Measurements from ENCODE around the gene DNAJB6. TPM values are rescaled to one million over a fixed set of nuclear protein-coding genes. Genes with fewer than 3 reads are reported as not detected.

The DNAJB6 gene
- total and polyA plus RNA-seq, 5 donors from 2014 or later: 115 to 250 (median 121) TPM

- Histone ChIP-seq H3K4me3 (ENCODE audit: low read depth, low read length) (no peak overlapping the region), H3K27ac (ENCODE audit: insufficient read depth, low read length, poor library complexity, severe bottlenecking) (no peak overlapping the region), H3K27me3 (ENCODE audit: control insufficient read depth, insufficient read depth, low read length) (no peaks in the 10 kb centered on the region), H3K9me3 (ENCODE audit: control insufficient read depth in 2 of 2, low read length in 2 of 2) (no peaks in the 10 kb centered on the region), H3K4me1 (ENCODE audit: control insufficient read depth, insufficient read depth, low read length, poor library complexity, severe bottlenecking) (no peaks in the 10 kb centered on the region), H3K36me3 (ENCODE audit: control insufficient read depth, insufficient read depth, low read length) (peaks cover 6% of the 10 kb centered on the region)
- H3K4me1 Mint-ChIP-seq: peaks cover 0 to 11% (median 5%) of the 10 kb centered on the region in 4 donors
- peaks cover 9% of the 10 kb centered on the region for H3K36me3 Mint-ChIP-seq
- no peak for DNase-seq
- no peak for ATAC-seq (ENCODE audit: low read depth in 2 of 2)
- H3K27ac Mint-ChIP-seq: no peak overlapping the region
- H3K9me3 Mint-ChIP-seq: no peaks in the 10 kb centered on the region
- H3K4me3 Mint-ChIP-seq: no peak overlapping the region
- no peaks in the 10 kb centered on the region for H3K27me3 Mint-ChIP-seq
Observed at GRCh38 chr7:157405914-157406810, 69.4 kb downstream of the DNAJB6 start.

GRCh38 chr7:157406971-157407370, 70.2 kb downstream of the DNAJB6 start:
- peaks cover 3 to 15% (median 7%) of the 10 kb centered on the region in 4 donors for H3K4me1 Mint-ChIP-seq
- Histone ChIP-seq H3K27me3 (ENCODE audit: control insufficient read depth, insufficient read depth, low read length) (no peaks in the 10 kb centered on the region), H3K4me3 (ENCODE audit: low read depth, low read length) (no peak overlapping the region), H3K36me3 (ENCODE audit: control insufficient read depth, insufficient read depth, low read length) (no peaks in the 10 kb centered on the region), H3K4me1 (ENCODE audit: control insufficient read depth, insufficient read depth, low read length, poor library complexity, severe bottlenecking) (peaks cover 2% of the 10 kb centered on the region), H3K27ac (ENCODE audit: insufficient read depth, low read length, poor library complexity, severe bottlenecking) (no peak overlapping the region), H3K9me3 (ENCODE audit: control insufficient read depth in 2 of 2, low read length in 2 of 2) (no peaks in the 10 kb centered on the region)
- H3K36me3 Mint-ChIP-seq: peaks cover 7% of the 10 kb centered on the region
- no peaks in the 10 kb centered on the region for H3K9me3 Mint-ChIP-seq
- H3K27ac Mint-ChIP-seq: no peak overlapping the region
- DNase-seq (no peak), ATAC-seq (ENCODE audit: low read depth in 2 of 2) (no peak)
- H3K4me3 Mint-ChIP-seq: no peak overlapping the region
- H3K27me3 Mint-ChIP-seq: no peaks in the 10 kb centered on the region

GRCh38 chr7:157407512-157408257, 70.9 kb downstream of the DNAJB6 start:
- Histone ChIP-seq H3K36me3 (ENCODE audit: control insufficient read depth, insufficient read depth, low read length) (no peaks in the 10 kb centered on the region), H3K9me3 (ENCODE audit: control insufficient read depth in 2 of 2, low read length in 2 of 2) (no peaks in the 10 kb centered on the region), H3K4me1 (ENCODE audit: control insufficient read depth, insufficient read depth, low read length, poor library complexity, severe bottlenecking) (peaks cover 10% of the 10 kb centered on the region), H3K27me3 (ENCODE audit: control insufficient read depth, insufficient read depth, low read length) (no peaks in the 10 kb centered on the region), H3K4me3 (ENCODE audit: low read depth, low read length) (no peak overlapping the region), H3K27ac (ENCODE audit: insufficient read depth, low read length, poor library complexity, severe bottlenecking) (no peak overlapping the region)
- ATAC-seq (ENCODE audit: low read depth in 2 of 2): no peak
- peaks cover 3 to 20% (median 10%) of the 10 kb centered on the region in 4 donors for H3K4me1 Mint-ChIP-seq
- no peaks in the 10 kb centered on the region for H3K9me3 Mint-ChIP-seq
- DNase-seq: no peak
- H3K36me3 Mint-ChIP-seq: peaks cover 8% of the 10 kb centered on the region
- H3K27ac Mint-ChIP-seq: no peak overlapping the region
- no peak overlapping the region for H3K4me3 Mint-ChIP-seq
- H3K27me3 Mint-ChIP-seq: no peaks in the 10 kb centered on the region

- Mint-ChIP-seq H3K9me3 (no peaks in the 10 kb centered on the region), H3K27me3 (no peaks in the 10 kb centered on the region), H3K4me1 (peaks cover 0 to 15% (median 10%) of the 10 kb centered on the region in 4 donors), H3K36me3 (peaks cover 4% of the 10 kb centered on the region), H3K27ac (no peak overlapping the region), H3K4me3 (peak overlapping the region in 1 of 4 donors; percentile 68)
- ATAC-seq (ENCODE audit: low read depth in 2 of 2): no peak
- H3K27ac ChIP-seq (ENCODE audit: insufficient read depth, low read length, poor library complexity, severe bottlenecking): no peak overlapping the region
- peaks cover 16% of the 10 kb centered on the region for H3K4me1 ChIP-seq (ENCODE audit: control insufficient read depth, insufficient read depth, low read length, poor library complexity, severe bottlenecking)
- no peak overlapping the region for H3K4me3 ChIP-seq (ENCODE audit: low read depth, low read length)
- DNase-seq: no peak
- H3K27me3 ChIP-seq (ENCODE audit: control insufficient read depth, insufficient read depth, low read length): no peaks in the 10 kb centered on the region
- H3K36me3 ChIP-seq (ENCODE audit: control insufficient read depth, insufficient read depth, low read length): no peaks in the 10 kb centered on the region
- no peaks in the 10 kb centered on the region for H3K9me3 ChIP-seq (ENCODE audit: control insufficient read depth in 2 of 2, low read length in 2 of 2)
Observed at GRCh38 chr7:157408258-157409101, 71.7 kb downstream of the DNAJB6 start.

- peaks cover under 1 to 15% (median 10%) of the 10 kb centered on the region in 4 donors for H3K4me1 Mint-ChIP-seq
- Histone ChIP-seq H3K27ac (ENCODE audit: insufficient read depth, low read length, poor library complexity, severe bottlenecking) (no peak overlapping the region), H3K36me3 (ENCODE audit: control insufficient read depth, insufficient read depth, low read length) (no peaks in the 10 kb centered on the region), H3K4me3 (ENCODE audit: low read depth, low read length) (no peak overlapping the region), H3K4me1 (ENCODE audit: control insufficient read depth, insufficient read depth, low read length, poor library complexity, severe bottlenecking) (peaks cover 16% of the 10 kb centered on the region), H3K9me3 (ENCODE audit: control insufficient read depth in 2 of 2, low read length in 2 of 2) (no peaks in the 10 kb centered on the region), H3K27me3 (ENCODE audit: control insufficient read depth, insufficient read depth, low read length) (no peaks in the 10 kb centered on the region)
- peaks cover 4% of the 10 kb centered on the region for H3K36me3 Mint-ChIP-seq
- H3K9me3 Mint-ChIP-seq: no peaks in the 10 kb centered on the region
- no peaks in the 10 kb centered on the region for H3K27me3 Mint-ChIP-seq
- no peak overlapping the region for H3K4me3 Mint-ChIP-seq
- ATAC-seq (ENCODE audit: low read depth in 2 of 2) (no peak), DNase-seq (no peak)
- H3K27ac Mint-ChIP-seq: no peak overlapping the region
Observed at GRCh38 chr7:157409149-157409752, 72.4 kb downstream of the DNAJB6 start.

GRCh38 chr7:157409753-157410727, 73.2 kb downstream of the DNAJB6 start:
- Mint-ChIP-seq H3K36me3 (peaks cover 7% of the 10 kb centered on the region), H3K4me3 (no peak overlapping the region), H3K4me1 (peaks cover 2 to 15% (median 7%) of the 10 kb centered on the region in 4 donors), H3K27me3 (no peaks in the 10 kb centered on the region), H3K27ac (no peak overlapping the region), H3K9me3 (no peaks in the 10 kb centered on the region)
- Histone ChIP-seq H3K27me3 (ENCODE audit: control insufficient read depth, insufficient read depth, low read length) (no peaks in the 10 kb centered on the region), H3K4me1 (ENCODE audit: control insufficient read depth, insufficient read depth, low read length, poor library complexity, severe bottlenecking) (peaks cover 16% of the 10 kb centered on the region), H3K4me3 (ENCODE audit: low read depth, low read length) (no peak overlapping the region), H3K27ac (ENCODE audit: insufficient read depth, low read length, poor library complexity, severe bottlenecking) (no peak overlapping the region), H3K36me3 (ENCODE audit: control insufficient read depth, insufficient read depth, low read length) (no peaks in the 10 kb centered on the region), H3K9me3 (ENCODE audit: control insufficient read depth in 2 of 2, low read length in 2 of 2) (no peaks in the 10 kb centered on the region)
- ATAC-seq (ENCODE audit: low read depth in 2 of 2): no peak
- no peak for DNase-seq
